ENCODE data around the gene C16orf74. TPM values are rescaled to one million over a fixed set of nuclear protein-coding genes. Genes with fewer than 3 reads are reported as not detected.

C16orf74 gene
- polyA plus RNA-seq, 1 donor (not counting 4 experiments of a cell fraction or from before 2014, with no cell fraction given), result 35.3 TPM

DNA sequence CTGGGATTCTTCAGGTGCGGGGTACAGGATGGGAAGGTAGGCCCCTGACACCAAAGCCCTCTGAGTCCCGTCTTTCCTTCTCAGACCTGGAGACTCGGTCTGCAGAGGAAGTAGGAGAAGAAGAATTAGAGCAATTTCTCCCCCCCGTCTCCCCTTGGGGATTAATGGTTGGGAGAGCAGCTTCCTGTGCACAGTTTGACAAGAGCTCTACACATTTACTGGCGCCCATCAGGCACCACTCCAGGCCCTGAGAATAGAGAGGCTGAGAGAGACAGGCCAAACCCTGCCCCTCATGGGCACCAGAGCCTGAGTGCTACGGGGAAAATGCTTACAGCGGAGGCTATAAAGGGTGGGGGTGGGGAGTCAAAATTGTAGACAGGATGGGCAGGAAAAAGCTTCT is 3.5 kb upstream of the C16orf74 start:
- Histone ChIP-seq H3K27ac (ENCODE audit: control insufficient read depth, insufficient read depth, low read length) (no peak overlapping the region), H3K9me3 (ENCODE audit: control insufficient read depth, low read depth, low read length) (no peaks in the 10 kb centered on the region), H4K20me1 (ENCODE audit: control insufficient read depth, extremely low read depth, insufficient read depth, low read length) (peaks cover 3% of the 10 kb centered on the region), H3K4me2 (ENCODE audit: control insufficient read depth, extremely low read depth, insufficient read depth, low read depth, low read length) (no peak overlapping the region), H3K36me3 (ENCODE audit: control insufficient read depth in 2 of 2, extremely low read depth in 1 of 2, insufficient read depth in 2 of 2, low read length in 2 of 2) (peaks cover 0 to 7% of the 10 kb centered on the region in 2 experiments), H3K27me3 (ENCODE audit: control insufficient read depth, extremely low read depth, insufficient read depth, low read length) (no peaks in the 10 kb centered on the region), H3K9ac (ENCODE audit: control insufficient read depth, extremely low read depth, insufficient read depth, low read length) (no peak overlapping the region), H3K4me1 (ENCODE audit: control insufficient read depth, extremely low read depth, insufficient read depth, low read length) (peaks cover 53% of the 10 kb centered on the region), H3K79me2 (ENCODE audit: control insufficient read depth, insufficient read depth, low read length) (peaks cover 11% of the 10 kb centered on the region), H2AFZ (ENCODE audit: control insufficient read depth, low read length) (no peak overlapping the region), H3K9me1 (ENCODE audit: control insufficient read depth, extremely low read depth, insufficient read depth, low read length) (no peaks in the 10 kb centered on the region), H3K4me3 (ENCODE audit: control insufficient read depth in 2 of 3, extremely low read depth in 1 of 3, insufficient read depth in 2 of 3, low read depth in 1 of 3, low read length in 3 of 3) (no peak overlapping the region)
- dilution Hi-C loops (cut with MboI; ENCODE audit: extremely low pct_ligation_motif_present, low sequenced_read_pairs), result no loop called here
- DNase-seq (ENCODE audit: low read depth, low spot score) (no peak), FAIRE-seq (no peak)
- TF ChIP-seq, protein P1, sequence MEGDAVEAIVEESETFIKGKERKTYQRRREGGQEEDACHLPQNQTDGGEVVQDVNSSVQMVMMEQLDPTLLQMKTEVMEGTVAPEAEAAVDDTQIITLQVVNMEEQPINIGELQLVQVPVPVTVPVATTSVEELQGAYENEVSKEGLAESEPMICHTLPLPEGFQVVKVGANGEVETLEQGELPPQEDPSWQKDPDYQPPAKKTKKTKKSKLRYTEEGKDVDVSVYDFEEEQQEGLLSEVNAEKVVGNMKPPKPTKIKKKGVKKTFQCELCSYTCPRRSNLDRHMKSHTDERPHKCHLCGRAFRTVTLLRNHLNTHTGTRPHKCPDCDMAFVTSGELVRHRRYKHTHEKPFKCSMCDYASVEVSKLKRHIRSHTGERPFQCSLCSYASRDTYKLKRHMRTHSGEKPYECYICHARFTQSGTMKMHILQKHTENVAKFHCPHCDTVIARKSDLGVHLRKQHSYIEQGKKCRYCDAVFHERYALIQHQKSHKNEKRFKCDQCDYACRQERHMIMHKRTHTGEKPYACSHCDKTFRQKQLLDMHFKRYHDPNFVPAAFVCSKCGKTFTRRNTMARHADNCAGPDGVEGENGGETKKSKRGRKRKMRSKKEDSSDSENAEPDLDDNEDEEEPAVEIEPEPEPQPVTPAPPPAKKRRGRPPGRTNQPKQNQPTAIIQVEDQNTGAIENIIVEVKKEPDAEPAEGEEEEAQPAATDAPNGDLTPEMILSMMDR (optimal IDR thresholded peaks at IDR 0.05 in 1 of 3, IDR thresholded peaks at IDR 0.05 in 1 of 3, conservative IDR thresholded peaks at IDR 0.05 in 1 of 3; ENCODE audit: extremely low read depth in 1 of 3, insufficient read depth in 2 of 3, low read length in 3 of 3), result no peak
- TF ChIP-seq EZH2 (IDR thresholded peaks at IDR 0.05; ENCODE audit: low read length), result no peak

DNA sequence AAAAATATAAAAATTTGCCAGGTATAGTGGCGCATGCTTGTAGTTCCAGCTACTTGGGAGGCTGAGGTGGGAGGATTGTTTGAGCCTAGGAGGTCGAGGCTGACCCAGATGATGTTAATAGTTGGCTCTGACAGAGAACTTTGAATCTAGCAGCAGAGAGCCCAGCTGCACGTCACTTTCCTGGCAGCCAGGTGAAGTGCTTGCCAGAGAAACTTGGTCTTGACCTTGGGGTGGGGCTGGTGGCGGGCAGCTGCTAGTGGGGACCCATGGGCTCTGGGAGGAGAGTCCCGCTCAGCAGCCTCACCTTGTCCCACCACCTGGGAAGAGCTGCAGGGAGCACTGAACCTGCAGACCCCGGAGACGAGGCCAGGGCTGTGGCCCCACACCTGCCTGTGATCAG is 3.1 kb upstream of the C16orf74 start:
- Histone ChIP-seq H4K20me1 (ENCODE audit: control insufficient read depth, extremely low read depth, insufficient read depth, low read length) (peaks cover 3% of the 10 kb centered on the region), H3K79me2 (ENCODE audit: control insufficient read depth, insufficient read depth, low read length) (peaks cover 16% of the 10 kb centered on the region), H3K27ac (ENCODE audit: control insufficient read depth, insufficient read depth, low read length) (no peak overlapping the region), H3K4me2 (ENCODE audit: control insufficient read depth, extremely low read depth, insufficient read depth, low read depth, low read length) (no peak overlapping the region), H3K4me1 (ENCODE audit: control insufficient read depth, extremely low read depth, insufficient read depth, low read length) (peaks cover 58% of the 10 kb centered on the region), H3K9me3 (ENCODE audit: control insufficient read depth, low read depth, low read length) (no peaks in the 10 kb centered on the region), H3K27me3 (ENCODE audit: control insufficient read depth, extremely low read depth, insufficient read depth, low read length) (no peaks in the 10 kb centered on the region), H3K4me3 (ENCODE audit: control insufficient read depth in 2 of 3, extremely low read depth in 1 of 3, insufficient read depth in 2 of 3, low read depth in 1 of 3, low read length in 3 of 3) (no peak overlapping the region), H2AFZ (ENCODE audit: control insufficient read depth, low read length) (no peak overlapping the region), H3K9me1 (ENCODE audit: control insufficient read depth, extremely low read depth, insufficient read depth, low read length) (no peaks in the 10 kb centered on the region), H3K9ac (ENCODE audit: control insufficient read depth, extremely low read depth, insufficient read depth, low read length) (no peak overlapping the region), H3K36me3 (ENCODE audit: control insufficient read depth in 2 of 2, extremely low read depth in 1 of 2, insufficient read depth in 2 of 2, low read length in 2 of 2) (peaks cover 0 to 8% of the 10 kb centered on the region in 2 experiments)
- no peak for TF ChIP-seq EZH2 (IDR thresholded peaks at IDR 0.05; ENCODE audit: low read length)
- TF ChIP-seq, protein P1 (optimal IDR thresholded peaks at IDR 0.05 in 1 of 3, IDR thresholded peaks at IDR 0.05 in 1 of 3, conservative IDR thresholded peaks at IDR 0.05 in 1 of 3; ENCODE audit: extremely low read depth in 1 of 3, insufficient read depth in 2 of 3, low read length in 3 of 3), result no peak
- dilution Hi-C loops (cut with MboI; ENCODE audit: extremely low pct_ligation_motif_present, low sequenced_read_pairs), result no loop called here
- FAIRE-seq, result no peak
- DNase-seq (ENCODE audit: low read depth, low spot score), result no peak

Measured in keratinocyte (primary cell).